Stimulated activated CD4-positive, alpha-beta T cell treated with anti-CD3 and anti-CD28 coated beads, Interleukin-4, amount 100 ng/mL, for 48 hours (primary cell): ENCODE data around the gene MND1.
"Not testable (repeated sequence)": the region's sequence is repeated elsewhere in the genome, so short reads cannot be mapped to it uniquely, and the experiment has no call there.

Experiments
- DNase-seq, 2 donors: peaks; one replicate each; pipeline ENCODE4 v3.0.0-alpha.2; 2020; ENCODE audit warnings: low read depth in 2 of 2

MND1 gene

GRCh38 chr4:153440475-153440874 lies 96.0 kb downstream of the MND1 start:
- no peak for DNase-seq

GRCh38 chr4:153447175-153447905 lies 102.9 kb downstream of the MND1 start:
- no peak for DNase-seq

- no peak for DNase-seq
Observed at GRCh38 chr4:153448003-153448731, 103.7 kb downstream of the MND1 start.

DNA sequence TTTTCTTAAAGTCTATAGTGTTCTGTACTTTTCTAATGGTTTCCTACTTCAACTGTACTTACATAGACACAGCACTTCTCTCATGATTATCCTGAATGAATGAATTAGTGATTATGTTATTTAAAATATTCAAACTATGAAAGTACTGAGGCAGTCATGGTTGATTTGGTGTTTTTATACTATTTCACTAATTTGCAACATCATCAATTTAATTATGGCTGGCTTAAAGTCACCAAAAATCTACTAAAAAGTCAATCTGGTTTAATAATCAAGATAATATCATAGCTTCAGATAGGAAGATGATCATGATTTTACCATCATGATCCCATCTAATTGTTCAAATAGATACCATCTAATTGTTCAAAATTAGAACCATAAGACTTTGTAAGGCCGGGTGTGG lies 104.8 kb downstream of the MND1 start:
- DNase-seq: no peak

- no peak for DNase-seq
Observed at GRCh38 chr4:153450544-153450917, 106.0 kb downstream of the MND1 start.

GRCh38 chr4:153451145-153451544 lies 106.7 kb downstream of the MND1 start:
- DNase-seq: not testable (repeated sequence)

DNA sequence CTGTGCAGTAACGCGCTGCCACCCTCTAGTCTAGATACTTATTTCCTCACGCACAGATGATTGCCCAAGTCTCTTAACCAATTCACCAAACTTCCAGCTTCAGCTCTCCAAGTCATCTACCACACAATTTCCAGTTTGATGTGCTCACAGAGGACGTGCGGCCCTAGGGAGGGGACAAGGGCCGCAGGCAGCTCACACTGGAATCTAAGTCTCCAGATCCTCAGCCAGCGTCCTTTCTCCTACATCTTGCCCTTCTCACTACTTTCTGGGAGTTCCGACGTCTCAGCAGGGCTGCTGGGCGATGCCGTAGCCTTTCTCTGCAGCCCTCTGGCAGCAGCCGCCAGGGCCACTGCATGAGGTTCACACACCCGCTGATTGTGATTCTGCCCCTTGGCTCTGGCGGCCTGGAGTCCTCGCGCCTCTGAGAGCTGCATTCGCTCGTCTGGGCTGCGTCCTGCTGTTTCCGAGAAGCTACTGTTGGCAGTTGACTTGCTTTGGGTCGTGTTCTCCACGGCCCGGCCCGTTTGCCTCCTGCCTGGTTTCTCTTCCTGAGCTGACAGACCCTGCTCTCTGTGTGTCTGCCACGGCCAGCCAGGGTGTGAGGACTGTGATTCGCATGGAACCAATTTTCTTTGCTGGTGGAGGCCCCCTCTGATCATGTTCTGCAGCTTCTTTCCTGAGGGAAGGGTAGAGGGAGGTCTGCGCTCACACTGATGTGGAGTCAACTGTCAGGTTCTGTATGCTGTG lies 107.6 kb downstream of the MND1 start:
- no peak for DNase-seq

DNA sequence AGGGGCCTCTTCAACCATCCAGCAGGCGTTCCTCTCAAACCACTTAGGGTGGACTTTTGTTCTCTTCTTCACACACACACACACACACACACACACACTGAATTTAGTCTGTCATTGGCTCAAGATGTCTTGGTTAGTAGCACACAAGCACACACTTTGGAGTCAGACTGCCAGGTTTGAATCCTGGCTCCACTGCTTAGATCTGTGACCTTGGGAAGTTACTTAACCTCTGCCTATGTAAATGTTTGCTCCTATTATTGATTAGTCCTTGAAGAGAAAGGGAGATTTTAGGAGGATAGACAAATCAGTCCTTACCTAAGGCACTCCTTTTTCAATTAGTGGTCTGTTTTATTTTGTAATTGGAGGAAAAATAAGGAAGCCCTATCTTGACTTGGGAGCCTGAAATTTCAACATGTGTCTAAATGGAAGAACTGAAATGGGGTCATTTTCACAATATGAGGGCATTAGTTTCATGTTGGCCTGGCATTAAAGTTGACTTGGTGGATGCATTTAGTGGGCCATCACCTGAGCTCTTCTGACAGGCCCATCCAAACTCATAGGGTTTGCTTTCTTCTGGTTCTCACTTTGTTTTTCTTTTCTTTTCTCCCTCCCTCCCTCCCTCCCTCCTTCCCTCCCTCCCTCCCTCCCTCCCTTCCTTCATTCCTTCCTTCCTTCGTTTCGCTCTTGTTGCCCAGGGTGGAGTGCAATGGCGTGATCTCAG lies 108.3 kb downstream of the MND1 start:
- DNase-seq: no peak

GRCh38 chr4:153453402-153453801 lies 108.9 kb downstream of the MND1 start:
- DNase-seq: no peak

- DNase-seq: no peak
Observed at GRCh38 chr4:153458969-153459368, 114.5 kb downstream of the MND1 start.

GRCh38 chr4:153461549-153461948 lies 117.1 kb downstream of the MND1 start:
- DNase-seq: not testable (repeated sequence)

GRCh38 chr4:153464068-153464467 lies 119.6 kb downstream of the MND1 start:
- DNase-seq: no peak
